GM18526 (cell line): ENCODE results near the gene GTSE1.

Experiments used
- POLR2A ChIP-seq: IDR thresholded peaks from 3 replicates; pipeline ENCODE4 v1.6.1; 2011; ENCODE audit not compliant: insufficient read length; ENCODE audit errors: extremely low read depth

GTSE1 gene

DNA sequence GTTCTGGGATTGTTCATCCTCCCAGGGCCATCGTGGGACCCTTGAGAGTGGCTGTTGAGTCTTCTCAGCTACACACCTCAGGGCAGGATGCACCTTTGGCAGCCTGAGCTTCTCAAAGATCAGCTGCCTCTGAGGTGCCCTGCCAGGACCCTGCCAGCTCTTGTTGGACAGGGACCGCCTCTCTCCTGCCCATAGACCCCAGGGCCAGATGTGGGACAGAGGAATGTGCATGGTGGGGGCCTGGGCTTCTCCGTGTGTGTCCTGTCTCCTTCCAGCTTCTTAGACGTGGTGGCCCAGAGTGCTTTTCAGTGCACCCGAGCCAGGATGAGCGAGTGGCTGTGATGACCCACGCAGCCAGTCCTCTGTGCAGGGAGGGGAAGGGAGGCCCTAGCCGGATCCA is 32.9 kb downstream of the GTSE1 start:
- no peak for TF ChIP-seq POLR2A

DNA sequence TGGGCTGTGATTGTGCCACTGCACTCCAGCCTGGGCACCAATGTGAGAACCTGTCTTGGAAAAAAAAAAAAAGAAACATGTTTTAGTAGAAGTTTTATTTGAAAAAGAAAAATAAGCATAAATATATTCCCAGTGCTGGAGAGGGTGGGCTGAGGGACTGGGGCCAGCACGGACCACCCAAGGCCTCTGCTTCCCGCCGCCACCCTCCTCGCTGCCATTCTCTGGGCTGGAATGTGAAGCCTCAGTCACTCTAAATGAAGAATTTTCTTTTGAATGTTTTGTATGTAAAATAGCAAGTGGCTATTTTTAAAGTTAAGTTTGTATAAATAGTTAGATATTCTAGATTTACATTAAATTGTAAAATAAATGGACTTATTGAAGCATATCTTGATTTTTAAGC is 33.8 kb downstream of the GTSE1 start:
- TF ChIP-seq POLR2A, result no peak

DNA sequence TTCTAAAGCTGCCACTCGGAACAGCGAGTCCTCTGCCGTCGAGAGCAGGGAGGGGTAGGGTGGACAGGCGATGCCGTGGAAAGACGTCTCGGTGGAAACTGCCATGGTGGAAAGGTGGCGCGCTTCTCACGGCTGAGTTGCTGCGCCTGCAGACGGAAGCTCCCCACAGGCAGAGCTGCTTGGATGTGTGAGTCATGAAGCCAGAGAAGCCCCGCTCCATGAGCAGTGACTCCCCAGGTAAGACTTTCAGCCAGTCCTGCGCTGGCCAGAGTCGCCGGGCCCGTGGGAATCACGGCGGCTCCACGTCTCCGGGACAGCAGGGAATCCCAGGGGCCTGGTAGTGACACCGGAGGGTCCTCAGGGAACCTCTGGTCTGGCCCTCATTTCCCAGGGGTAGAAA is 34.8 kb downstream of the GTSE1 start:
- no peak for TF ChIP-seq POLR2A

DNA sequence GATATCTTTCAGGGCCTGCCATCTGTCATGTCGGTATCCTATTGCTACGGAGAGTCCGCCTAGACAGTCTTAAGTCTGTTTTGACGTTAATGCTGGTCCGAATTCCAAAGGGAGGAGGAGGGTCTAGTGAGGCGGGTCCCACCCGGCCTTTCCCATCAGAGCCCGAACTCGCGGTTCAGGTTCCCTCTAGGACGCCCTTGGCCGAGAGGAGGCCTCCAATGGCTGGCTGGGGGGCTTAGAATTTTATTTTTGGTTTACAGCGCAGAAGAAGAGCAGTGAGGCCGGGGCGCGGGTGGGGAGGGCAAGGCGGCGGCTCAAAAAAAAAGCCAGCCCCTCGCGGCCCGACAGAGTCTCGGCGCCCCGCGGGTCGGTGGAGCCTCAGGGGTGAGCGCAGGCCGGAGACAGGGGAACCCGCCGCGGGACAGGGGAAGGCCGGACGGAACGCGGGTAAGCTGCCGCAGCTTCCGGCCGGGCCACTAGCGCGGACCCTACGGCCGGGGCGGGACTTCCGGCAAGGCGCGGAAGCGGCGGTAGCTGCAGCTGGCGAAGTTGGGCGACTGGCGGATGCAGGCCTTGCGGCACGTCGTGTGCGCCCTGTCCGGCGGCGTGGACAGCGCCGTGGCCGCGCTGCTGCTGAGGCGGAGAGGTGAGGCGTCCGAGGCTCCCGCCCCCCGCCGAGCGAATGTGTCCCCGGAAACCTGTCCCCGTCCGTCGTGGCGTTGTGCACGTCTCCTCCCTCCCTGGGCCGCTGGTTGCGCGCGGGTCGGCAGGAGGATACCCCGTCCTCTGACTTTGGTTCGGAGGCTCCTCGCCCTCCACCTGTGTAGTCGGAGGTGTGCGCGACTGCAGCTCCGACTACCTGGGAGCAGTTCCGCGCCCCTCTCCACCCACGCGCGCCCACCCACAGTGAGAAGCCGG is 38.8 kb downstream of the GTSE1 start, which contains the start of gene TRMU:
Gene TRMU, plus strand, starts transcription at position 514 of the 918 bp plus-strand sequence. Its CDS starts 51 bp downstream, at position 565.
- TF ChIP-seq POLR2A, result peak; percentile 81

DNA sequence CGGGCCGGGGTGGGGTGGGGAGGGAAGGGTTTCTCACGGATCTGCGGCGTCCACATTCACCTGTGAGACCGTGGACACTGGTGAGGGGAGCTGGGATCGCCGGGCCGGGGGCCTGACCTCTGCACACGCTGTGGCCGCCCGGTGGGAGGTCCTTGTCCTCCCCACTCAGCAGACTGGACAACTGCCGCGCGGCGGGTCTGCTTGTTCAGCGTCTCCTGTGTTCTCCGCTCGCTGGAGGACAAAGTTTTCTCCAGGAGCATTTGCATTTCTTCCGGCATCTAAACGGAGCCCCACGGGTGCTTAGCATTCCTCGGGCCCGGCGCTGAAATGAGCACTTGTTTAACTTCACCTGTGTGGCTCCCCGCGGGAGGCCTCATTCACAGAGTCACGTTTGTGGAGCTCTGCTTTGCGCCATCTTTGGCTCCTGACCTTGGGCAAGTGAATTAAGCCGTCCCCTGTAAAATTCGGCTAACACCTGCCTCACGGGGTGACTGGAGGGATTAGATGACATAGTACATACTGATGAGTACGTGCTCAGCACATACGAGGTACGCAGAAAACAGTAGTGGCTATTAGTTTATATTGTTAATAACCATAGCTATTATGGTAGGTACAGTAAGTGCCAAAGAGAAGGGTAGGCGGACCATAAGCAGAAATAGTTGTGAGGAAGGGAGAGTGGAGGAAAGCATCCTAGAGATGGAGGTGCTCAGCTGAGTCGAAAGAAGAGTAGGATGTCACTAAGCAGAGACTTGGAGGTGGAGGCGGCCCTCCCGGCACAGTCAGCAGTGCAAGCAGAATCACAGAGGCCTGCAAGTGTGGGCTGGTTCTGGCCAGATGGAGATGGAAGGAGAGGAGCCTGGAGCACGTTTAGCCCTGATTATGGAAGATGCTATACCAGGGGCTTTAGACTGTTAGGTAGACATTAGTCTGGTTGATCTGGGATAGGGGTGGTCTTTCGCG is 39.7 kb downstream of the GTSE1 start:
- no peak for TF ChIP-seq POLR2A

DNA sequence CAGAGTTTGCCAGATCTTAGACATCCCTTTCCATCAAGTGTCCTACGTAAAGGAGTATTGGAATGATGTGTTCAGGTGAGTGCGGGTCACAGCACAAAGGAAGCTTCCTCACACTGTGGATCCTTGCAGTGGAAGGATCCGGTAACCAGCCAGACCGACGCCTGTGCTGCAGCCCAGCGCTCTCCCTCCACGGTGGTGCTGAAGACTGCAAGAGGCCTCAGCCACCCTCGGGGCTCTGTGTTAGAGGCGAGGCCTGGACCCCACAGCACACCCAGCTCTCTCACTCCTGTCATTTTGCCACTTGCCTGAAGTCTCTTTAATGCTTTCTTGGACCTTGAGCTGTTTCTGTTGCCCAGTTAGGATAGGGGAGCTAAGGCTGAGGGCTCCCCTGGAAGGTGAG is 41.2 kb downstream of the GTSE1 start:
- TF ChIP-seq POLR2A, result no peak

DNA sequence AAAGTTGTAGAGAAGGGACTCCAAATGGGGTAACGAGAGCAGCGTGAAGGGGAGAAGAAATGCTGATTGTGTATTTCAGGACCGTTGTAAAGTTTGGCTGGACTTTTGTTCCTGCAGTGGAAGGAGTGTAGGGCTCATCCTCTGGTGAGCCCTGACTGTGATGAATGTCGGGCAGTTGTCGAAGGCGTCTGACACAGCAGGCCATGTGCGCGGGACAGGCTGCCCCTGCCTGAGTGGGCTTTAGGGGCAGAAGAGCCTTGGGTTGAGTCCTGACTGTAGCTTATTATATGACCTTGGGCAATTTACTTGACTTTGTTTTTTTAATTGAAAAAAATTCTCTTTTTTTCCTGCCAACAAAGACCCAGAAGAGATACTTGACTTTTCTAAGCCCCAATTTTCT is 42.0 kb downstream of the GTSE1 start:
- no peak for TF ChIP-seq POLR2A

DNA sequence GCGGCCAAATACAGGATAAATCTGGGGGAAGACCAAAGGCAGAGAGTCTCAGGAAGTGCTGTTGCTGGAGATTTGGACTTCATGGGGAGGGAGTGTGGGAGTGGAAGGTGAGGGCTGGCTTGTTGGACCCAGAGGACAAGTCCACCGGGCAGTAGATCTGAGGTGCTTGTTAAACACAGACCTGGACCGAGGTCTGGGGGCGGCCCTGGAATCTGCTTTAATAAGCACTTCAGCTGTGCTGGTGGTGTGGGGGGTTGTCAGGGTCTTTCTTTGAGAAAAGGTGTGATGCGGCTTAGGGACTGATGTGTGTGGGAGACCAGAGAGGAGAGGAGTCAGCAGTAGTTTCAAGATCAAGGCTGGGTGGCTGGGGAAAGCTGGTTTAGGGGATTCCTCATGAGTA is 43.3 kb downstream of the GTSE1 start:
- TF ChIP-seq POLR2A, result no peak

DNA sequence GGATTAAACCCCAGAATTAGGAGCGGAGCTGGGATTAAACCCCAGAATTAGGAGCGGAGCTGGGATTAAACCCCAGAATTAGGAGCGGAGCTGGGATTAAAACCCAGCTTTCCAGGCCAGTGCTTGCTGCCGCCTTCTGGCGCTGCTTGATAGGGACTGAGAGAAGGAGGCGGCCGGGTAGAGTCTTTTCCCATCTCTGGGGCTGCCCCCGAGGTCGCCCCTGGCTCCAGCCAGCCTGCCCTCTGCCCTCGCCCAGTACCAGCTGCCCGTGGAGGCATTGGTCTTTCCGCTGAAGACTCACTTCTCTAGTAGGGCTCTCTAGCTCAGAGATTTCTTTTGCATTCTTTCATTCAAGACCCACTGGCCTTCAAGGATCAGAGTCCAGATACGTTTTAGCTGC is 44.0 kb downstream of the GTSE1 start:
- no peak for TF ChIP-seq POLR2A

DNA sequence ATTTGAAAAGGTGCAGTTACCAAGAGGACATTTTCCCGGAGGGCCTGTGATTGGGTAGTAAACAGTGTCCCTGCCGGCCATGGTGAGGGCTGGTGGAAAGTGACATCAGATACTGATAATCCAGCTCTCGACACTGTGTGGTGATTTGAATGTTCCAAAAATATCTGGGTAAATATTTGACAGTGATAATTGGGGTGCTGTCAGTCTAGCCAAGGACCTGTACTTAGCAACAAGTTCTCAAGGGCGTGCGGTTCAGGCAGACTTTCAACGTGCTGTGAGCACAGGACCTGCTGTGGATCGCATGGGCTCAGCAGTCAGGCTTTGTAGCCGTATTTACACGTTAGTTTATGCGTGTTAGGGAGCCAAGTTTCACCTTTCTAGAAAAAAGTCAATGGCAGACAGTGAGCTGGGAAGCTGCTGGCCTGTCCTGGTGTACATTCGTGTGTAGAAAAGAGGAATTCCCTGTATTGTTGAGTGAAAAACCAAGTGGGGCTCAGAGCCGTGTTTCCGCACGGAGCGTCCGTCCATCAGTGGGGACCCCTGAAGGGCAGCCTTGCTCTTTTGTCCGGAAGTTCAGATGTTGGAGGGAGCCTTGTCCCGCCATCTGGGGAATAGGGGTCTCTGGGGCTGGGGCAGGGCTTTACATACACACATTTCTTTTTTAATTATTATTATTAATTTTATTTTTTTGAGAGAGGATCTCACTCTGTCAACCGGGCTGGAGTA is 50.2 kb downstream of the GTSE1 start:
- TF ChIP-seq POLR2A, result no peak

DNA sequence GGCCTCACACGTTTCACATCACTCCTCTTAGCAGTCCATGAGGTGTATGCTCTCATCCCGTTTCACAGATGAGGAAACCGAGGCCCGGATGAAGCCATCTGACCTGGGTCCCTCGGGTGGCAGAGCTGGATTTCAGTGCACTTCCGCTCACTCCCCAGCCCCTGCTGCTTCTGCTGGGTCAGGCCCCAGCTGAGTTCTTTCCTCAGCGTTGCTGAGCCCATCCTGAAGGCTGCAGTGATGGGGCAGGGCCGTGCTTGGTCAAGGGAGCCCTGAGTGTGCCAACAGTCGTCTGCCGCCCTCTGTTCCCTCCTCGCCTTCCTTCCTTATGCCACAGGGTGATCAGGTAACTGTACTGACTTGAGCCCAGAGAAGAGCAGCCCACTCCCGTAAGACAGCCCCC is 51.0 kb downstream of the GTSE1 start:
- TF ChIP-seq POLR2A, result no peak

DNA sequence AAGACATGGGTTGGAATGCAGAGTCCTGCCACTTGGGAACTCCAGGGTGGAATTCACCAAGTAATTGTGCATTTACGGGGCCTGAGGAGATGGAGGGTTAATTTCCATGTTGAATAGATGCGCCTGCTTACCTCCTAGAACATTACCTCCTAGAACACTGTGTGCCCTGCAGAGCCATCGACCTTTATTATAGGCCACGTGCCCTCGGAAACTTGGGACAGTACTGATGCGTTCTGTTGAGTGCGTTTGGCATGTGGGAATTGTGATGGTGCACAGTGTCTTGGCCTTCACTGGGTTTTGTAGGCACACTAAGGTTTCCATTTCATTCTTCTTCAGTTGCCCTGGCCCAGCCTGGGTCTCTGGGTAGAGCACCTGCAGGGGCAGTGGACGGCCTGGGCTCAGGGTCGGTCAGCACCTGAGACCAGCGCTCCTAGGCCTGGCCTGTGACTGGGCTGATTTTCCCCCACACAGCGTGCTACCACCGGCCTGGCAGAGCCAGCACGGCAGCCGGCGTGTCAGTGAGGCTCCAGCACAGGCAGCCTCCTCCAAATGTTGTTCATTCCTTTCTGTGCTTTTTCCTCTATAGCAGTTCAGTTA is 51.5 kb downstream of the GTSE1 start:
- no peak for TF ChIP-seq POLR2A

DNA sequence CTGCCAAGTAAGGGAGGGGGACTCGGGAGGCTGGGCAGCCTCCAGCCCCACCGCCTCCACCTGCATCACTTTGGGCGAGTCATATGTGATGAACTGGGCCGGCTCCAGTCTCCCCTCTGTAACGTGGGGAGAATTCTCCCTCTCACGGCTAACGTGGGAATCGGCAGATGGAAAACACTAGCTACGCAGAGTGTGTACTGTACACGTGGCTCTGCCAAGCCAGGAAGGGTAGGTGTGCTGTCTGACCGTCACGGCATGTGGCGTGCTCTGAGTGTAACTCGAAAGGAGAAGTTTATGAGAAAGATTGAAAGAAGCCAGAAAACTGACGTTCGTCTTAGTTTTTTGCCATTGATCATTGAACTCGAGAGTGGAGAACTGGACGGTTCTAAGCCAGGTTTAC is 52.6 kb downstream of the GTSE1 start:
- TF ChIP-seq POLR2A, result no peak

DNA sequence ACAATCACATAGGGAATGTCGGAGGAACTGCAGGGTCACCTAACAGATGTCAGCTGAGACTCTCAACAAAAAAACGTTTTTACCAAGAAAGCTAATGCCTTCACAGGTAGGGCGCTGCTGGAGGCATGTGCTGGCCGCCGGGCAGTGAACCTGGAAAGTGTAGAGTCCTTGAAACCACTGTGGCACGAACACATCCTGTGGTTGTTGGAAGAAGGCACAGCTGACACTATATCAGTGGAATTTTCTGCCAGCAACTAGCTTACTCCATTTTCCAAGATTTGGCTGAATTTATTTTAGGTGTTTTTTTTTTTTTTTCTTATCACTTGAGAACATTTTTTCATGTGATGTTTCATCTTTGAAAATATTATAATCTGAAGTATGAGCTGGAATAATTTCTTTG is 53.0 kb downstream of the GTSE1 start:
- no peak for TF ChIP-seq POLR2A

DNA sequence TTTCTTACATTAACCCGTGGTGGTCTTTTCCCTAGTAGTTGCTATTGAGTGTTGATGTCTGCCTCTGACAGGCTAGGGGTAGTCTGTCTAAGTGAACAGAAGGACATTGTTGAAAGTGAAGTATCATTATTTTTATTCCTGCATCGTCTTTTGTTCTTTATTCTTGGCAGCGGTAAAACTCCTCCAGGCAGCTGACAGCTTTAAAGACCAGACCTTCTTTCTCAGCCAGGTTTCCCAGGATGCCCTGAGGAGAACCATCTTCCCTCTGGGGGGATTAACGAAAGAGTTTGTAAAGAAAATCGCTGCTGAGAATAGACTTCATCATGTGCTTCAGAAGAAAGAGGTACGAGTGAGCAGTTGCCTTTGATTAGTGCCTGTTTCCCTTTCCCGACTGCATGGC is 53.5 kb downstream of the GTSE1 start:
- no peak for TF ChIP-seq POLR2A

DNA sequence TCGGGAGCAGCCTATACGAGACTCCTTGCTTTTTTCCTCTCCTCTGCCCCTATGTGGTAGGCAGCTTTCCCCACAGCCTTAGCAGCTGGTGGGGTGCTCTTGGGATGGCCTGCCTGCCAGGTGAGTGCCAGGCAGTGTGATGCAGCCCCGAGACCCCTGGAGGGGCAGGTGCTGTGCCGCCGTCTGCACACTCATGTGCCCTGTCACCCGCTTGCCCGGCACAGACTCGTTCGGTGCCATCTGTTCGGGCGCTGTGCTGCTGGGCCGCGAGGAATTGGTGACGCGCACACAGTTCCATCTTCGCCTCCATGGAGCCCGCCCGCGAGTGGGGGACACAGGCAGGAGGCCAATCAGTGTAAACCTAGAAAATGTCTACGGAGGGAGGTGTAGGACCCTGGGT is 54.0 kb downstream of the GTSE1 start:
- no peak for TF ChIP-seq POLR2A
